PC-9 (cell line): Measurements from ENCODE around the gene FNDC10.

Source experiments
- CTCF ChIP-seq: fragments of 200-600 bp; sonication (generic); conservative IDR thresholded peaks from 2 replicates; pipeline ENCODE4 v1.6.1; 2017; ENCODE audit warnings: mixed run types, antibody characterized with exemption, mild to moderate bottlenecking, moderate library complexity
- EZH2 ChIP-seq: fragments of 200-600 bp; sonication (generic); IDR thresholded peaks from 2 replicates; pipeline ENCODE4 v1.8.0; 2017; ENCODE audit warnings: antibody characterized with exemption, low read depth

DNA sequence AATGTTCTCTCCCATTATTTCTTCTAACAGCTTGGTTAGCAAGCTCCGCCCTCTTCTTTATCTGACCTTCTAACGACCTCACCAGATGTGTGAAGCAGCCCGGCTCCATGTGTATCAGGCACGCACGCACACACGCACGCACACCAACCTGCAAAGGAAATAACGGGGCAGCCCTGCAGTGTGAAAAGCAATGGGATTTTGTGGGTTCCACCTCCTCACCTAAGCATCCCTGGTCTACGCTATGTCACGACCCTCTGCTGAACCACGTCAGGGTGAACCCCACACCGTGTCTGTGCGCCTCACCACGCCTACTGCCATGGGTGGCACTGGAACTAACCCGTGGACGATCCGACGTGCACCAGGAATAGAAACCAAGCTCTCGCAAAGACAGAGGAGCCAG lies 35.7 kb downstream of the FNDC10 start:
- no peak for TF ChIP-seq EZH2
- no peak for TF ChIP-seq CTCF
